Kidney (tissue), 14 donors: ENCODE measurements around the gene SPATA6. TPM values are rescaled to one million over a fixed set of nuclear protein-coding genes. Genes with fewer than 3 reads are reported as not detected.
"Not testable (repeated sequence)": the region's sequence is repeated elsewhere in the genome, so short reads cannot be mapped to it uniquely, and the experiment has no call there.

Experiments used
- DNase-seq, 5 donors: peaks; one replicate each; pipeline ENCODE4 v3.0.0-alpha.2; 2013 to 2020
- FAIRE-seq: peaks from 2 replicates; lab custom pipeline; 2012; peaks lifted over from hg19 to GRCh38; lab: Jason Lieb, UNC
- H3K27ac ChIP-seq, 2 donors: one replicate each; pipeline ENCODE4 v1.7.0; 2013; ENCODE audit warnings: low read depth in 2 of 2, low read length in 2 of 2, inconsistent platforms in 1 of 2
- H3K27me3 ChIP-seq: one replicate; pipeline ENCODE4 v1.7.1; 2013; ENCODE audit warnings: low read length, inconsistent platforms; ENCODE audit not compliant: control insufficient read depth, insufficient read depth
- H3K36me3 ChIP-seq, 3 donors: one replicate each; pipeline versions ENCODE4 v1.7.0 to v1.7.1; 2013; ENCODE audit warnings: low read length in 3 of 3, control low read depth in 1 of 3, inconsistent platforms in 1 of 3; ENCODE audit not compliant: insufficient read depth in 3 of 3, control insufficient read depth in 2 of 3
- H3K4me1 ChIP-seq, 3 donors: one replicate each; pipeline versions ENCODE4 v1.7.0 to v1.7.1; 2013; ENCODE audit warnings: low read length in 3 of 3, inconsistent platforms in 1 of 3, low read depth in 1 of 3; ENCODE audit not compliant: control insufficient read depth in 2 of 3, insufficient read depth in 2 of 3
- H3K4me3 ChIP-seq, 3 donors: one replicate each; pipeline versions ENCODE4 v1.7.0 to v1.8.1; 2013; ENCODE audit warnings: low read length in 3 of 3, control low read depth in 1 of 3, inconsistent platforms in 1 of 3
- H3K9ac ChIP-seq, 3 donors: one replicate each; pipeline versions ENCODE4 v1.7.0 to v1.7.1; 2013; ENCODE audit warnings: low read length in 3 of 3, control low read depth in 1 of 3, inconsistent platforms in 1 of 3
- H3K9me3 ChIP-seq, 3 donors: one replicate each; pipeline versions ENCODE4 v1.7.0 to v1.7.1; 2013; ENCODE audit warnings: low read length in 3 of 3, control low read depth in 1 of 3, inconsistent platforms in 1 of 3; ENCODE audit not compliant: control insufficient read depth in 2 of 3, insufficient read depth in 1 of 3
- CTCF ChIP-seq: IDR thresholded peaks from 3 replicates; pipeline ENCODE4 v1.5.1; 2012; ENCODE audit warnings: mild to moderate bottlenecking, moderate library complexity, borderline replicate concordance; ENCODE audit not compliant: insufficient read depth; ENCODE audit errors: extremely low read depth
- intact Hi-C: fragments of 100-400 bp; cut with DNase I; formaldehyde crosslinking; loops from one replicate; pipeline ENCODE4 v1.11.1; 2022
- polyA plus RNA-seq: library from polyadenylated mRNA; stranded (reverse); fragments of 350-450 nt; fragmentation: Illumina TruSeq; extraction: RNeasy Lipid Tissue Mini Kit (QIAGEN cat#74804); gene quantifications from one replicate; pipeline ENCODE4 v1.2.3, GENCODE V29; 2014; ENCODE audit warnings: low read depth, low replicate concordance; ENCODE audit not compliant: insufficient read depth
- total RNA-seq: library from RNA; stranded (reverse); fragmentation: NEBNext Ultra II Directional; extraction: Animal tissue kit (Norgen Biotek cat#: 25700); gene quantifications from one replicate; pipeline ENCODE4 v1.2.1, GENCODE V29; 2021
- donor health status: control.
- donor health status: control.
- donor health status: control.
- donor health status: control.
- donor health status: control.
- donor health status: DM: yes; HTN: yes; CAD: no.
- donor health status: Normal renal cell carcinoma (clear cell type).

Gene SPATA6
- total and polyA plus RNA-seq, 2 donors from 2014 or later = 5.6 to 32.5 TPM

- Histone ChIP-seq H3K27ac (no peak overlapping the region), H3K36me3 (peaks cover 0 to 2% (median 0%) of the 10 kb centered on the region in 3 donors), H3K9ac (no peak overlapping the region), H3K9me3 (peaks cover 0 to 4% (median 2%) of the 10 kb centered on the region in 3 donors), H3K27me3 (no peaks in the 10 kb centered on the region), H3K4me1 (no peaks in the 10 kb centered on the region), H3K4me3 (no peak overlapping the region)
- DNase-seq (no peak), FAIRE-seq (no peak)
- intact Hi-C loops = no loop called here
- TF ChIP-seq CTCF = no peak
Measured at GRCh38 chr1:48302652-48303051, 169.4 kb downstream of the SPATA6 start.

GRCh38 chr1:48294656-48295055 is 177.3 kb downstream of the SPATA6 start:
- no peaks in the 10 kb centered on the region for H3K4me1 ChIP-seq
- no peaks in the 10 kb centered on the region for H3K9me3 ChIP-seq
- no peaks in the 10 kb centered on the region for H3K36me3 ChIP-seq
- H3K27me3 ChIP-seq = no peaks in the 10 kb centered on the region
- TF ChIP-seq CTCF = no peak
- no peak overlapping the region for H3K27ac ChIP-seq
- no peak overlapping the region for H3K9ac ChIP-seq
- H3K4me3 ChIP-seq = no peak overlapping the region
- intact Hi-C loops = no loop called here
- FAIRE-seq (no peak), DNase-seq (no peak)

GRCh38 chr1:48294094-48294493 is 177.9 kb downstream of the SPATA6 start:
- FAIRE-seq, H3K9ac ChIP-seq, H3K27me3 ChIP-seq, H3K4me3 ChIP-seq, DNase-seq, intact Hi-C loops, H3K27ac ChIP-seq, H3K9me3 ChIP-seq, H3K4me1 ChIP-seq, H3K36me3 ChIP-seq: not testable (repeated sequence)

GRCh38 chr1:48292706-48293105 is 179.3 kb downstream of the SPATA6 start:
- H3K27ac ChIP-seq = no peak overlapping the region
- no peak for TF ChIP-seq CTCF
- no peaks in the 10 kb centered on the region for H3K27me3 ChIP-seq
- no peaks in the 10 kb centered on the region for H3K4me1 ChIP-seq
- intact Hi-C loops = no loop called here
- H3K36me3 ChIP-seq = no peaks in the 10 kb centered on the region
- H3K9ac ChIP-seq = no peak overlapping the region
- FAIRE-seq (no peak), DNase-seq (no peak)
- H3K4me3 ChIP-seq = no peak overlapping the region
- H3K9me3 ChIP-seq = no peaks in the 10 kb centered on the region
